ENCODE data around the gene HES6.

GRCh38 chr2:238254095-238254723 is 14.4 kb upstream of the HES6 start:
- TF ChIP-seq POLR2A (IDR thresholded peaks at IDR 0.05) (no peak), CTCF (IDR thresholded peaks at IDR 0.05) (no peak)

Data from uterus (tissue), 2 donors.